ENCODE results near the gene DHX57.
A peak's percentile ranks its signal among the peaks of the same experiment; 100 is the strongest.

Gene DHX57

GRCh38 chr2:38836791-38837190 is 38.9 kb downstream of the DHX57 start:
- no peaks in the 10 kb centered on the region for H3K4me1 ChIP-seq
- TF ChIP-seq CTCF (IDR thresholded peaks at IDR 0.05), result no peak
- no peaks in the 10 kb centered on the region for H3K27me3 ChIP-seq
- no peak overlapping the region for H3K27ac ChIP-seq
- no peak for DNase-seq
- intact Hi-C loops (cut with DNase I; ENCODE audit: low total_unique reads), result no loop called here
- H3K4me3 ChIP-seq, result no peak overlapping the region
- H3K9me3 ChIP-seq, result no peaks in the 10 kb centered on the region
- H3K36me3 ChIP-seq, result peaks cover 24 to 87% (median 54%) of the 10 kb centered on the region in 3 donors

- H3K27me3 ChIP-seq, result no peaks in the 10 kb centered on the region
- H3K27ac ChIP-seq, result no peak overlapping the region
- H3K9me3 ChIP-seq, result no peaks in the 10 kb centered on the region
- no peak overlapping the region for H3K4me3 ChIP-seq
- H3K4me1 ChIP-seq, result no peaks in the 10 kb centered on the region
- H3K36me3 ChIP-seq, result peaks cover 16 to 82% (median 54%) of the 10 kb centered on the region in 3 donors
- intact Hi-C loops (cut with DNase I; ENCODE audit: low total_unique reads), result no loop called here
- no peak for DNase-seq
- TF ChIP-seq CTCF (IDR thresholded peaks at IDR 0.05), result no peak
Observed at GRCh38 chr2:38835990-38836389, 39.7 kb downstream of the DHX57 start.

- no peak for TF ChIP-seq CTCF (IDR thresholded peaks at IDR 0.05)
- H3K36me3 ChIP-seq, result peaks cover 14 to 81% (median 56%) of the 10 kb centered on the region in 3 donors
- no peak overlapping the region for H3K4me3 ChIP-seq
- H3K27ac ChIP-seq, result no peak overlapping the region
- no peaks in the 10 kb centered on the region for H3K27me3 ChIP-seq
- H3K4me1 ChIP-seq, result no peaks in the 10 kb centered on the region
- no peaks in the 10 kb centered on the region for H3K9me3 ChIP-seq
- intact Hi-C loops (cut with DNase I; ENCODE audit: low total_unique reads), result no loop called here
- DNase-seq, result no peak
Observed at GRCh38 chr2:38835015-38835601, 40.6 kb downstream of the DHX57 start.

- DNase-seq, result peak in 1 of 2 donors; percentile 36
- Histone ChIP-seq H3K9me3 (no peaks in the 10 kb centered on the region), H3K27me3 (no peaks in the 10 kb centered on the region), H3K4me1 (no peaks in the 10 kb centered on the region), H3K36me3 (peaks cover 24 to 69% (median 34%) of the 10 kb centered on the region in 3 donors), H3K4me3 (no peak overlapping the region), H3K27ac (no peak overlapping the region)
- TF ChIP-seq CTCF (IDR thresholded peaks at IDR 0.05), result no peak
- intact Hi-C loops (cut with DNase I; ENCODE audit: low total_unique reads), result no loop called here
Observed at GRCh38 chr2:38830526-38831159, 45.1 kb downstream of the DHX57 start.

- intact Hi-C loops (cut with DNase I; ENCODE audit: low total_unique reads), result no loop called here
- no peak for TF ChIP-seq CTCF (IDR thresholded peaks at IDR 0.05)
- Histone ChIP-seq H3K4me3 (no peak overlapping the region), H3K27ac (no peak overlapping the region), H3K36me3 (peaks cover 30 to 69% (median 40%) of the 10 kb centered on the region in 3 donors), H3K4me1 (no peaks in the 10 kb centered on the region), H3K27me3 (no peaks in the 10 kb centered on the region), H3K9me3 (no peaks in the 10 kb centered on the region)
- no peak for DNase-seq
Observed at GRCh38 chr2:38829971-38830370, 45.8 kb downstream of the DHX57 start.

Measured in tibial artery (tissue), 4 donors.